HCT116 (cell line): Measurements from ENCODE around the gene LASP1NB.

Source experiments
- ATAC-seq: fragments of 200-7000 bp; cut with Tn5 transposase; 2 replicates; pipeline ENCODE4 v1.9.1; 2020; ENCODE audit warnings: mild to moderate bottlenecking, moderate library complexity
- BruUV-seq: library from RNA; stranded (reverse); fragments of 400-500 nt; replicated peaks from 2 replicates; lab custom pipeline; 2021; lab: Mats Ljungman, UMichigan
- CTCF ChIA-PET: fragments of 300-600 bp; sonication (Branson Sonifier 250); formaldehyde crosslinking; loops from one replicate; lab custom pipeline; 2021; ENCODE audit warnings: antibody characterized with exemption; lab: Charles Lee
- POLR2A ChIA-PET: fragments of 300-600, 350-600 bp; sonication (Branson Sonifier 250); formaldehyde crosslinking; loops from one replicate; lab custom pipeline; 2021; ENCODE audit warnings: antibody characterized with exemption; lab: Charles Lee
- RAD21 ChIA-PET, 2 experiments: fragments of 300-600 bp; sonication (Branson Sonifier 250); formaldehyde crosslinking; loops; one replicate each; lab custom pipeline; 2023; ENCODE audit warnings: low total read pairs in 2 of 2; ENCODE audit not compliant: uncharacterized antibody in 2 of 2, unreplicated experiment in 2 of 2, low non-redundant PET in 1 of 2; lab: Charles Lee
- DNase-seq: peaks from one replicate; pipeline ENCODE4 v3.0.0-alpha.2; 2010; ENCODE audit warnings: low read depth, low spot score
- H2AFZ ChIP-seq: fragments of 200-600 bp; shearing (Covaris generic), sonication (generic); 2 replicates; pipeline ENCODE4 v1.6.1; 2017; ENCODE audit warnings: low read depth, mixed run types, mixed read lengths, antibody characterized with exemption, low read length; ENCODE audit not compliant: poor library complexity, severe bottlenecking
- H3K27ac ChIP-seq: 2 replicates; pipeline ENCODE4 v1.5.1; 2012; ENCODE audit warnings: low read depth, low read length
- H3K27me3 ChIP-seq: fragments of 200-600 bp; sonication (generic); 2 replicates; pipeline ENCODE4 v1.6.1; 2016; ENCODE audit warnings: mixed run types, low read length, mixed read lengths; ENCODE audit not compliant: insufficient read depth
- H3K36me3 ChIP-seq, 2 experiments: fragments of 200-500 bp in 1 of 2; fragments of 200-600 bp in 1 of 2; sonication (Bioruptor generic) in 1 of 2; sonication (generic) in 1 of 2; 2 replicates each; pipeline versions ENCODE4 v1.5.1 to v1.6.1; 2014 to 2016; ENCODE audit warnings: low read length in 2 of 2, inconsistent platforms in 1 of 2, mixed read lengths in 1 of 2, mixed run types in 1 of 2; ENCODE audit not compliant: insufficient read depth in 2 of 2, control insufficient read depth in 1 of 2
- H3K4me1 ChIP-seq, 2 experiments: fragments of 200-600 bp in 1 of 2; sonication (generic) in 1 of 2; 2 replicates each; pipeline versions ENCODE4 v1.5.1 to v1.6.1; 2012 to 2017; ENCODE audit warnings: low read length in 2 of 2, inconsistent platforms in 1 of 2, mild to moderate bottlenecking in 1 of 2, mixed read lengths in 1 of 2, mixed run types in 1 of 2, moderate library complexity in 1 of 2; ENCODE audit not compliant: insufficient read depth in 2 of 2, control insufficient read depth in 1 of 2
- H3K4me2 ChIP-seq: fragments of 200-600 bp; sonication (generic); 2 replicates; pipeline ENCODE4 v1.6.1; 2017; ENCODE audit warnings: mixed run types, low read length, mixed read lengths
- H3K4me3 ChIP-seq, 2 experiments: fragments of 200-600 bp in 1 of 2; sonication (generic) in 1 of 2; replicated peaks in 1 of 2; 2 replicates each; pipeline ENCODE4 v1.5.1; 2011 to 2016; ENCODE audit warnings: low read length in 2 of 2, control low read depth in 1 of 2, low read depth in 1 of 2, mild to moderate bottlenecking in 1 of 2, mixed read lengths in 1 of 2, mixed run types in 1 of 2
- H3K79me2 ChIP-seq: fragments of 200-600 bp; sonication (generic); 2 replicates; pipeline ENCODE4 v1.6.1; 2017; ENCODE audit warnings: mild to moderate bottlenecking, mixed run types, low read length, moderate library complexity, mixed read lengths; ENCODE audit not compliant: insufficient read depth
- H3K9ac ChIP-seq: fragments of 200-600 bp; sonication (generic); 2 replicates; pipeline ENCODE4 v1.6.1; 2016; ENCODE audit warnings: low read length, mixed read lengths
- H3K9me2 ChIP-seq: fragments of 200-600 bp; sonication (generic), shearing (Covaris generic); 2 replicates; pipeline ENCODE4 v1.6.1; 2017; ENCODE audit warnings: mixed run types, mild to moderate bottlenecking, moderate library complexity; ENCODE audit not compliant: insufficient read depth
- H3K9me3 ChIP-seq, 2 experiments: fragments of 200-500 bp in 1 of 2; fragments of 200-600 bp in 1 of 2; sonication (Bioruptor generic) in 1 of 2; sonication (generic) in 1 of 2; 2 replicates each; pipeline ENCODE4 v1.6.1; 2014 to 2017; ENCODE audit warnings: low read length in 2 of 2, mixed read lengths in 2 of 2, inconsistent platforms in 1 of 2, low read depth in 1 of 2, mild to moderate bottlenecking in 1 of 2, mixed run types in 1 of 2, moderate library complexity in 1 of 2; ENCODE audit not compliant: control insufficient read depth in 1 of 2, insufficient read depth in 1 of 2
- H4K20me1 ChIP-seq: fragments of 200-600 bp; sonication (generic), shearing (Covaris generic); 2 replicates; pipeline ENCODE4 v1.6.1; 2017; ENCODE audit warnings: mixed run types, mild to moderate bottlenecking, moderate library complexity; ENCODE audit not compliant: insufficient read depth
- CBX3 ChIP-seq: IDR thresholded peaks from 2 replicates; pipeline ENCODE4 v1.6.1; 2012; ENCODE audit warnings: low read depth
- ELF1 ChIP-seq: IDR thresholded peaks from 2 replicates; pipeline ENCODE4 v1.6.1; 2012; ENCODE audit warnings: low read depth, borderline replicate concordance
- EZH2 ChIP-seq: fragments of 200-600 bp; sonication (generic); IDR thresholded peaks from 2 replicates; pipeline ENCODE4 v1.6.1; 2017; ENCODE audit warnings: antibody characterized with exemption, mixed run types
- EZH2phosphoT487 ChIP-seq: fragments of 200-600 bp; IDR thresholded peaks from 2 replicates; pipeline ENCODE4 v1.6.1; 2018; ENCODE audit warnings: antibody characterized with exemption, borderline replicate concordance
- FOSL1 ChIP-seq: IDR thresholded peaks from 2 replicates; pipeline ENCODE4 v1.6.1; 2012; ENCODE audit warnings: low read depth
- SIN3A ChIP-seq: IDR thresholded peaks from 2 replicates; pipeline ENCODE4 v1.6.1; 2012; ENCODE audit warnings: low read depth
- SP1 ChIP-seq: IDR thresholded peaks from 2 replicates; pipeline ENCODE4 v1.6.1; 2012; ENCODE audit warnings: low read depth
- intact Hi-C: fragments of 100-400 bp; cut with micrococcal nuclease; formaldehyde crosslinking; loops from 2 replicates; pipeline ENCODE4 v1.10.0; 2022
- TF ChIP-seq, protein P1 (sequence below): IDR thresholded peaks from 2 replicates; pipeline ENCODE4 v1.6.1; 2012
- TF ChIP-seq, protein P2 (sequence below): IDR thresholded peaks from 2 replicates; pipeline ENCODE4 v1.6.1; 2012; ENCODE audit warnings: low read depth
- TF ChIP-seq, protein P3 (sequence below): IDR thresholded peaks from 2 replicates; pipeline ENCODE4 v1.6.1; 2011; ENCODE audit warnings: mild to moderate bottlenecking, low read length, moderate library complexity; ENCODE audit not compliant: insufficient replicate concordance; ENCODE audit errors: extremely low read depth

LASP1NB gene

DNA sequence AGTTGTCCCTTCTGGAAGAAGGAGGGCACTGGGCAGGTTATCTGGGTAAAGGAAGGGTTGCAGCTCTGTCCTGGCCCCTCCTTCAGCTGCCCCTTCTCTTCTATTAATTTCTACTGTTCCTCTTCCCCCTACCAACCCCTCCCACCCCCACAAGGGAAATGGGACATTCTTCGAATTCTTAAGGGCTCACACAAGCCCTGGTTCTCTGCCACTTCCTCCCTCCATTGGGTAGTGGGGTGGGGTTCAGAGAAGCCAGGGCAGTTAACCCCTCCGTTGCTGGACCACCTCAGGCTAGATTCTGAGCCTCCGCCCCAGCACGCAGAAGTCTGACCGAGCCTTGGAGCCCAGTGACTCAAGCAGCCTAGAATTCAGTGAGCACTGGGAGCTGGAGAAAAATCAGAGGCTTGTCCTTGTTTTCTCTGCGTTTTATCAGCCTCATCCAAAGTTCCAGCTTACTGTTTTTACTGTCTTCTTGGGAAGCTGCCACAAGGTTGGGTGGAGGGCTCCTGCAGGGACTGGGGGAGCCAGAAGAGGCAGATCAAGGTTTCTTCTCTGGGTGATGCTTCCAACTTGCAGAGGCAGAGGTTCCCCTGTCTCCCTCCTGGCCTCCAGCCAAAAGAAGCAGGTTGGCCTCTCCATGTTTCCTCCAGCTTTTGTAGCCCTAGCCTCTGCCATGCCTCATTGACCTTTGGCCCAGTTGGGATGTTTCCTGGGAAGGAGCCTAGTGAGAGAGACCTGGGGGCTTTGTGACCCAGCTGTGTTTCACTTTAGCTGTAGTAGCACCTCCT is 45.3 kb upstream of the LASP1NB start:
- H3K27me3 ChIP-seq = no peaks in the 10 kb centered on the region
- peak overlapping the region; percentile 79 for H3K4me2 ChIP-seq
- no peaks in the 10 kb centered on the region for H4K20me1 ChIP-seq
- H3K9me3 ChIP-seq = no peaks in the 10 kb centered on the region
- ChIA-PET POLR2A (interaction anchor here (0.9 to 1.3 kb wide), 2 partner anchors 8 to 10 kb away, joined by 3 to 4 read pairs; partner anchors contain the start of gene LASP1), CTCF (no interaction called here), RAD21 (no interaction called here)
- no peak overlapping the region for H2AFZ ChIP-seq
- H3K9me2 ChIP-seq = no peaks in the 10 kb centered on the region
- DNase-seq (no peak), ATAC-seq (peak; percentile 83)
- peaks cover 45 to 85% of the 10 kb centered on the region in 2 experiments for H3K4me1 ChIP-seq
- H3K36me3 ChIP-seq = peaks cover 18 to 32% of the 10 kb centered on the region in 2 experiments; a peak in 3 of 4 replicates
- TF ChIP-seq SP1 (peak; percentile 40; the same call in 1 of the 2 replicates), EZH2phosphoT487 (no peak)
- intact Hi-C loops = no loop called here
- peak overlapping the region; percentile 50 for H3K9ac ChIP-seq
- peaks cover 96% of the 10 kb centered on the region for H3K79me2 ChIP-seq
- peak overlapping the region; percentile 17 to 45 for H3K4me3 ChIP-seq
- BruUV-seq = no TSS peak
- peak overlapping the region; percentile 91 for H3K27ac ChIP-seq

DNA sequence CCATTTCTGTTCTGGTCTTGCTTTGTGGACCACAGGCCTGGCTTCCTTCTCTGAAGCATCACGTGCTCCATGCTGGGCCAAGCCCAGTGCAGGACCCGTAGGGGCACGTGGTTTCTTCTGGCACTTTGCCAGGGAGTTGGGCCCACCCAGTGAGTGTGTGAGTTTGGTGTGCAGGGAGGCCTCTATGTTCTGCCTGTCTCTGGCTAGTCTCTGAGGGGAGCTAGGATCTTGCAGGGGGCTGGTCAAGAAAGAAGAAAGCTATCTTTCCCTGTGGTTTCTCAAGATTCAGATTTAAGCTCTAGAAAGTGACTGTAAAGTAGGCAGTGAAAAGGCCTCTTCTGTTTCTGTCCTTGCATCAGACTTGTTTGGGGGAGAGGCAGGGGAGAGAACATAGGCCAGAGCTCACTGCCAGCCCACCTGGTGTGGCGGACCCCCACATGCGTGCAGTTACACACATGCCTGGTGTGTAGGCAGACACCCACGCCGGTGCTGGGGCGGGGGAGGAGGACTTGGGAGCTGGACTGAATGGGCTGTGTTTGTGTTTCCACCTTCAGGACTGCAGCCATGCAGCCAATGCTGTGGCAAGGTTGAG is 43.7 kb upstream of the LASP1NB start:
- Histone ChIP-seq H4K20me1 (no peaks in the 10 kb centered on the region), H3K9me3 (no peaks in the 10 kb centered on the region), H3K79me2 (peaks cover 97% of the 10 kb centered on the region), H3K27me3 (no peaks in the 10 kb centered on the region), H3K4me2 (peak overlapping the region; percentile 79; the same call in 1 of the 2 replicates), H3K27ac (no peak overlapping the region), H3K4me1 (peaks cover 39 to 73% of the 10 kb centered on the region in 2 experiments), H3K36me3 (peaks cover 20 to 32% of the 10 kb centered on the region in 2 experiments; a peak in 3 of 4 replicates), H3K9me2 (no peaks in the 10 kb centered on the region), H3K4me3 (no peak overlapping the region), H3K9ac (no peak overlapping the region), H2AFZ (no peak overlapping the region)
- DNase-seq = no peak
- intact Hi-C loops = no loop called here
- no peak for ATAC-seq
- ChIA-PET POLR2A (no interaction called here), CTCF (no interaction called here), RAD21 (no interaction called here)
- no TSS peak for BruUV-seq
- TF ChIP-seq, protein P1, sequence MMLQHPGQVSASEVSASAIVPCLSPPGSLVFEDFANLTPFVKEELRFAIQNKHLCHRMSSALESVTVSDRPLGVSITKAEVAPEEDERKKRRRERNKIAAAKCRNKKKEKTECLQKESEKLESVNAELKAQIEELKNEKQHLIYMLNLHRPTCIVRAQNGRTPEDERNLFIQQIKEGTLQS = no peak
- TF ChIP-seq CBX3 = no peak
- TF ChIP-seq EZH2 = no peak
- no peak for TF ChIP-seq SP1
- no peak for TF ChIP-seq FOSL1
- TF ChIP-seq SIN3A = no peak
- TF ChIP-seq, protein P2, sequence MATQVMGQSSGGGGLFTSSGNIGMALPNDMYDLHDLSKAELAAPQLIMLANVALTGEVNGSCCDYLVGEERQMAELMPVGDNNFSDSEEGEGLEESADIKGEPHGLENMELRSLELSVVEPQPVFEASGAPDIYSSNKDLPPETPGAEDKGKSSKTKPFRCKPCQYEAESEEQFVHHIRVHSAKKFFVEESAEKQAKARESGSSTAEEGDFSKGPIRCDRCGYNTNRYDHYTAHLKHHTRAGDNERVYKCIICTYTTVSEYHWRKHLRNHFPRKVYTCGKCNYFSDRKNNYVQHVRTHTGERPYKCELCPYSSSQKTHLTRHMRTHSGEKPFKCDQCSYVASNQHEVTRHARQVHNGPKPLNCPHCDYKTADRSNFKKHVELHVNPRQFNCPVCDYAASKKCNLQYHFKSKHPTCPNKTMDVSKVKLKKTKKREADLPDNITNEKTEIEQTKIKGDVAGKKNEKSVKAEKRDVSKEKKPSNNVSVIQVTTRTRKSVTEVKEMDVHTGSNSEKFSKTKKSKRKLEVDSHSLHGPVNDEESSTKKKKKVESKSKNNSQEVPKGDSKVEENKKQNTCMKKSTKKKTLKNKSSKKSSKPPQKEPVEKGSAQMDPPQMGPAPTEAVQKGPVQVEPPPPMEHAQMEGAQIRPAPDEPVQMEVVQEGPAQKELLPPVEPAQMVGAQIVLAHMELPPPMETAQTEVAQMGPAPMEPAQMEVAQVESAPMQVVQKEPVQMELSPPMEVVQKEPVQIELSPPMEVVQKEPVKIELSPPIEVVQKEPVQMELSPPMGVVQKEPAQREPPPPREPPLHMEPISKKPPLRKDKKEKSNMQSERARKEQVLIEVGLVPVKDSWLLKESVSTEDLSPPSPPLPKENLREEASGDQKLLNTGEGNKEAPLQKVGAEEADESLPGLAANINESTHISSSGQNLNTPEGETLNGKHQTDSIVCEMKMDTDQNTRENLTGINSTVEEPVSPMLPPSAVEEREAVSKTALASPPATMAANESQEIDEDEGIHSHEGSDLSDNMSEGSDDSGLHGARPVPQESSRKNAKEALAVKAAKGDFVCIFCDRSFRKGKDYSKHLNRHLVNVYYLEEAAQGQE = no peak
- TF ChIP-seq, protein P3, sequence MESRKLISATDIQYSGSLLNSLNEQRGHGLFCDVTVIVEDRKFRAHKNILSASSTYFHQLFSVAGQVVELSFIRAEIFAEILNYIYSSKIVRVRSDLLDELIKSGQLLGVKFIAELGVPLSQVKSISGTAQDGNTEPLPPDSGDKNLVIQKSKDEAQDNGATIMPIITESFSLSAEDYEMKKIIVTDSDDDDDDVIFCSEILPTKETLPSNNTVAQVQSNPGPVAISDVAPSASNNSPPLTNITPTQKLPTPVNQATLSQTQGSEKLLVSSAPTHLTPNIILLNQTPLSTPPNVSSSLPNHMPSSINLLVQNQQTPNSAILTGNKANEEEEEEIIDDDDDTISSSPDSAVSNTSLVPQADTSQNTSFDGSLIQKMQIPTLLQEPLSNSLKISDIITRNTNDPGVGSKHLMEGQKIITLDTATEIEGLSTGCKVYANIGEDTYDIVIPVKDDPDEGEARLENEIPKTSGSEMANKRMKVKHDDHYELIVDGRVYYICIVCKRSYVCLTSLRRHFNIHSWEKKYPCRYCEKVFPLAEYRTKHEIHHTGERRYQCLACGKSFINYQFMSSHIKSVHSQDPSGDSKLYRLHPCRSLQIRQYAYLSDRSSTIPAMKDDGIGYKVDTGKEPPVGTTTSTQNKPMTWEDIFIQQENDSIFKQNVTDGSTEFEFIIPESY = no peak
- no peak for TF ChIP-seq ELF1
